Right atrium auricular region (tissue), 2 donors: ENCODE data around the gene SCRN3. TPM values are rescaled to one million over a fixed set of nuclear protein-coding genes. Genes with fewer than 3 reads are reported as not detected.

Experiments
- DNase-seq: peaks from one replicate; pipeline ENCODE4 v3.0.0-alpha.2; 2019; ENCODE audit warnings: low spot score
- H3K27ac ChIP-seq, 2 donors: fragments of 200-600 bp; sonication (generic); 1 replicate in 1 of 2; 2 replicates in 1 of 2; pipeline ENCODE4 v1.5.1; 2016 to 2019
- H3K27me3 ChIP-seq, 2 donors: fragments of 200-600 bp; sonication (generic); one replicate each; pipeline versions ENCODE4 v1.5.1 to v1.6.0; 2017 to 2019
- H3K36me3 ChIP-seq: fragments of 200-600 bp; sonication (generic); one replicate; pipeline ENCODE4 v1.5.1; 2016
- H3K4me1 ChIP-seq, 2 donors: fragments of 200-600 bp; sonication (generic); one replicate each; pipeline versions ENCODE4 v1.5.1 to v1.6.0; 2017 to 2019
- H3K4me3 ChIP-seq, 2 donors: fragments of 200-600 bp; sonication (generic); 1 replicate in 1 of 2; 2 replicates in 1 of 2; pipeline ENCODE4 v1.5.1; 2017 to 2019; ENCODE audit warnings: mild to moderate bottlenecking in 1 of 2, moderate library complexity in 1 of 2
- H3K9me3 ChIP-seq, 2 donors: fragments of 200-600 bp; sonication (generic); one replicate each; pipeline ENCODE4 v1.5.1; 2019
- CTCF ChIP-seq, 2 donors: fragments of 200-600 bp; sonication (generic); IDR thresholded peaks; one replicate each; pipeline ENCODE4 v1.5.1; 2019; ENCODE audit warnings: antibody characterized with exemption in 2 of 2
- total RNA-seq, 2 donors: library from RNA; depleted of rRNA; stranded (reverse); fragments of >200 nt; gene quantifications; one replicate each; pipeline ENCODE4 v1.1.0, GENCODE V29; 2016

The SCRN3 gene
- total RNA-seq, 2 donors from 2014 or later, result 11.4 to 23.5 TPM

DNA sequence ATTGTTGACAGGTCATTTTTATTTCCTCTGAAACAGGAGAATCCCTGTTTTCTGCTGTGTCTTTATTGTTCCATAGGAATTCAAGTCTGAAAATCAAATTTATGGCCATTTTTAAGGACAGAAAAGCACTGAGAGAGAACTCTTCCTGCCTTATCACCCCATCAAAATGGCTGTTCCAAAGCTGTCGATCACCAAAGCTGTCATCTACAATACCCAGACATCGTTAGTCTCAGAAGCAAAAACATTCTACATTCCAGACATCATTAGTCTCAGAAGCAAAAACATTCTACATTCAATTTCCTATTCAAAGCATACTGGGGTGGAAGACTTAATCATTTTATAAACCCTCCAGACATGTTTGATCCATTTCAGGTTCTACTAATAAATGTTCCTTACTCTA, 44.4 kb downstream of the SCRN3 start:
- H3K36me3 ChIP-seq, result peaks cover 13% of the 10 kb centered on the region
- no peak for TF ChIP-seq CTCF (IDR thresholded peaks at IDR 0.05)
- no peaks in the 10 kb centered on the region for H3K9me3 ChIP-seq
- H3K27ac ChIP-seq, result no peak overlapping the region
- H3K4me3 ChIP-seq, result no peak overlapping the region
- H3K27me3 ChIP-seq, result no peaks in the 10 kb centered on the region
- no peak for DNase-seq
- H3K4me1 ChIP-seq, result no peaks in the 10 kb centered on the region

DNA sequence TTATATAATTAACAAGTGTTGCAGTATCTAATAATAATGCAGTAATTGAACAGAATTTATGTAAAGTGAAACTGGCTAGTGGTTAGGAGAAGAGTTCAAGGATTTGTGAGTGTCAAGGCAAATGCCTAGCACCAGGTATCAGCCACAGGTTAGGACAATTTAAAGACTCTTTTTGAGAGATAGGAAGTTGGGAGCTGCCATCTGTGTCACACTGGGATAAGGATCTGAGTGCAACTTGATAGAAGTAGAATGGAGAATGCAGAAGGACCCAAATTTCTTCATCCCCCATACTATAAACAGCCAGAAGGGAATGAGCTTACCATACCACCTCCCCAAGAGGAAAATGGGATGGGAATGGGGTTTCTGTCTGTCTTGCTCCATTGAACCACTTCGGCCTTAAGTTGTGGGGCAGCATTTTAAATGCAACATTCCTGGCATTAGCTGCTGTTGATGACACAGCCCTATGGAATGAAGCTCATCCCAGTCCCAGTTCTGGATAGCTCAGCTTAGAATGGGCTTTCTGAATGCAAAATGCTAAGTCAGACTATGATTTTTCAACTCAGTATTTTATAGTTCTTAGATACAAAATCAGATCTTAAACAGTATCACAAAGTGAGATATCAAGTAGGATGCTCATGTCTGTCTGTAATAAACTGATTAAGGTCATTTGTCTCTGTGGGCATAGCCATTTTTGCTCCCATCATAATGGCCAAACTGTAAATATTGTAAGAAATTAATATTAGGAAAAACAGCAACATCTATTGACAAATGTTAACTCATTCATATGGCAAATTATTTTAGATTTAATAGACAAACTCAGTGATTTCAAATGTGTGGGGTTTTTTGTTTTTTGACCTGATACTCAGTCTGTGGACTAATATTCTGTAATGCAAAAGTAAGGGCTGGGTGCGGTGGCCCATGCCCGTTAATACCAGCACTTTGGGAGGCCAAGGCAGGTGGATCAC, 47.3 kb downstream of the SCRN3 start:
- Histone ChIP-seq H3K4me3 (no peak overlapping the region), H3K27ac (no peak overlapping the region), H3K27me3 (no peaks in the 10 kb centered on the region), H3K36me3 (peaks cover 4% of the 10 kb centered on the region), H3K4me1 (no peaks in the 10 kb centered on the region), H3K9me3 (no peaks in the 10 kb centered on the region)
- no peak for TF ChIP-seq CTCF (IDR thresholded peaks at IDR 0.05)
- no peak for DNase-seq

GRCh38 chr2:174444761-174445160, 49.2 kb downstream of the SCRN3 start:
- Histone ChIP-seq H3K4me1 (no peaks in the 10 kb centered on the region), H3K4me3 (no peak overlapping the region), H3K9me3 (no peaks in the 10 kb centered on the region), H3K27ac (no peak overlapping the region), H3K27me3 (no peaks in the 10 kb centered on the region), H3K36me3 (peaks cover 4% of the 10 kb centered on the region)
- no peak for TF ChIP-seq CTCF (IDR thresholded peaks at IDR 0.05)
- no peak for DNase-seq

DNA sequence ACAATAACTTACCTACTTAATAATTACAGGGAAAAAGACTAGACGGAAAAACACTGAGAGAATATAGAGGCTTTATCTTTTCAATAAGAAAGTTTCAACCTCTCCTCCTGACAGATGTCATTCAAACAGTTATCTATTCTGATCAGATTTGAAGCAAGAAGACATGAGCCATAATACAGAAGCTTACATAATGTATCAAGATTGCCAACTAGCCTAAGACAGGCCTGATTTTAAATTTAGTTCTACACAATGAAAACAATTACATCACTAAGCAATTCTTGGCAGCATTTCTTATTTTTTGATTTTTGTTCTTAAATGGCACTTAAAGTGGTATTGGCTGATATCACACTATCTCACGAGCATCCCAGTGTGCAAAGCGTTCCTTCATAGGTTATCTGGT, 49.7 kb downstream of the SCRN3 start:
- Histone ChIP-seq H3K27ac (no peak overlapping the region), H3K36me3 (peaks cover 4% of the 10 kb centered on the region), H3K4me1 (no peaks in the 10 kb centered on the region), H3K4me3 (no peak overlapping the region), H3K9me3 (no peaks in the 10 kb centered on the region), H3K27me3 (no peaks in the 10 kb centered on the region)
- no peak for DNase-seq
- TF ChIP-seq CTCF (IDR thresholded peaks at IDR 0.05), result no peak

DNA sequence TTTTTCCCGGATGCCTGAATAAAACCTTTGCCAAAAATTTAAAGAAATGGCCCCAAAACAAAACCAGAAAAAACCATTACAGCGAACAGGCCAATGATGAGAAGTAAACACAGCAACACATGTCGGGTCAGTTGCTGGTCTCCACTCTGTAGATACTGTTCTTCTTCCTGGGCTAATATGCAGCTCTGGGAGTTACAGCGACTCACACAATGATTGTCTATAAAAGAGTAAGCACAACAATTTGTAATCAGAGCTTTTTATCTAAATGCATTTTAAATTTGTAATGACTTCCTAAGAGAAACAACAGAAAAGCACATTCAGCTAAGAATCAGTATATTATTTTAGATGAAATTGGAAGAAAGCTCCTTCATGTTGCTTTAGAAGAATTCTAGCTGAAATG, 51.0 kb downstream of the SCRN3 start:
- Histone ChIP-seq H3K27me3 (no peaks in the 10 kb centered on the region), H3K4me3 (no peak overlapping the region), H3K4me1 (no peaks in the 10 kb centered on the region), H3K9me3 (no peaks in the 10 kb centered on the region), H3K36me3 (peaks cover 6% of the 10 kb centered on the region), H3K27ac (no peak overlapping the region)
- no peak for DNase-seq
- no peak for TF ChIP-seq CTCF (IDR thresholded peaks at IDR 0.05)
